H4 (cell line): Measurements from ENCODE around the gene GLB1L2. TPM values are rescaled to one million over a fixed set of nuclear protein-coding genes. Genes with fewer than 3 reads are reported as not detected.

Experiments
- DNase-seq: peaks from one replicate; pipeline ENCODE4 v3.0.0-alpha.2; 2015; ENCODE audit warnings: low spot score
- total RNA-seq: library from RNA; depleted of rRNA; stranded (reverse); fragments of >200 nt; shearing (Covaris generic); gene quantifications from 2 replicates; pipeline ENCODE4 v1.2.3, GENCODE V29; 2014

The GLB1L2 gene
- total RNA-seq, 1 experiment from 2014 or later: 17.0 TPM

- no peak for DNase-seq
Observed at GRCh38 chr11:134367781-134368180, 36.0 kb downstream of the GLB1L2 start.

- no peak for DNase-seq
Observed at GRCh38 chr11:134369656-134370525, 38.1 kb downstream of the GLB1L2 start.

GRCh38 chr11:134370526-134371435 is 39.0 kb downstream of the GLB1L2 start:
- no peak for DNase-seq

- no peak for DNase-seq
Observed at GRCh38 chr11:134371436-134372185, 39.8 kb downstream of the GLB1L2 start.

- no peak for DNase-seq
Observed at GRCh38 chr11:134372536-134372935, 40.7 kb downstream of the GLB1L2 start.

- DNase-seq: no peak
Observed at GRCh38 chr11:134372961-134373360, 41.2 kb downstream of the GLB1L2 start.

GRCh38 chr11:134373591-134374052 is 41.8 kb downstream of the GLB1L2 start:
- DNase-seq: no peak

- no peak for DNase-seq
Observed at GRCh38 chr11:134374171-134374570, 42.4 kb downstream of the GLB1L2 start.

- DNase-seq: no peak
Observed at GRCh38 chr11:134374891-134375550, 43.2 kb downstream of the GLB1L2 start.

GRCh38 chr11:134376150-134376921 is 44.5 kb downstream of the GLB1L2 start:
- no peak for DNase-seq

- no peak for DNase-seq
Observed at GRCh38 chr11:134377876-134378275, 46.1 kb downstream of the GLB1L2 start.

- no peak for DNase-seq
Observed at GRCh38 chr11:134379241-134379640, 47.5 kb downstream of the GLB1L2 start.

GRCh38 chr11:134380229-134380628 is 48.4 kb downstream of the GLB1L2 start:
- DNase-seq: no peak

- no peak for DNase-seq
Observed at GRCh38 chr11:134380785-134381184, 49.0 kb downstream of the GLB1L2 start.

GRCh38 chr11:134382257-134382656 is 50.5 kb downstream of the GLB1L2 start:
- no peak for DNase-seq

GRCh38 chr11:134382830-134383229 is 51.0 kb downstream of the GLB1L2 start:
- DNase-seq: no peak

GRCh38 chr11:134383576-134384221 is 51.9 kb downstream of the GLB1L2 start:
- no peak for DNase-seq

GRCh38 chr11:134384406-134384805 is 52.6 kb downstream of the GLB1L2 start:
- DNase-seq: no peak

GRCh38 chr11:134385171-134385570 is 53.4 kb downstream of the GLB1L2 start:
- DNase-seq: no peak
